SK-N-MC (cell line): ENCODE data around the gene CACNA1B.

ENCODE experiments used
- EZH2 ChIP-seq: fragments of 200-600 bp; sonication (generic); IDR thresholded peaks from one replicate; pipeline ENCODE4 v1.6.1; 2017; ENCODE audit warnings: antibody characterized with exemption
- POLR2AphosphoS5 ChIP-seq: IDR thresholded peaks from 2 replicates; pipeline ENCODE4 v1.6.1; 2012; ENCODE audit warnings: mild to moderate bottlenecking, low read depth, low read length, borderline replicate concordance

DNA sequence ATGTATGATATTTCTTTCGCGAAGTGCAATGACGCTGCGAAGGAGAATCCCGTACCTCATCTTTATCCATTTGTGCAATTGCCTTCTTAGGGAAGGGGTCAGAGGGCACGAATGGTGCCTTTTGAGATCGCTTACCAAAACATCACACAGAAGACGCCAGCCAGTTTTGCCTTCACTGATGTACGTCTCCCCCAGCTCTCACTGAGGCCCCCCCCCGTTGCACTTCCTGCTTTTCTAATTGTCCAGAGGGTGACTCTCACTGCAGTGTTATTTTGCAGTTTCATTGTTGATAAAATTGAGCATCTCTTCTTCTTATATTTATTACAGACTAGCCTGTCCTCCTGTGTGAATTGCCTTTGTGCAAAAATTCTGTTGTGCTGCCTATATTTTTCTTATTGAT lies 39.0 kb upstream of the CACNA1B start:
- TF ChIP-seq POLR2AphosphoS5 (no peak), EZH2 (no peak)
